IMR-90 (cell line): ENCODE data around the gene LRCOL1. TPM values are rescaled to one million over a fixed set of nuclear protein-coding genes. Genes with fewer than 3 reads are reported as not detected.
"Not testable (repeated sequence)": the region's sequence is repeated elsewhere in the genome, so short reads cannot be mapped to it uniquely, and the experiment has no call there.

Source experiments
- ATAC-seq: fragments of 200-7000 bp; cut with Tn5 transposase; 2 replicates; pipeline ENCODE4 v1.9.1; 2020; ENCODE audit warnings: low read depth, mild to moderate bottlenecking, moderate library complexity
- BruUV-seq: library from RNA; stranded (reverse); fragments of 400-500 nt; replicated peaks from 2 replicates; lab custom pipeline; 2021; lab: Mats Ljungman, UMichigan
- CTCF ChIA-PET: fragments of 300-600 bp; formaldehyde crosslinking; extraction: SDS; loops from one replicate; lab custom pipeline; 2021; ENCODE audit warnings: antibody characterized with exemption; lab: Yijun Ruan, JAX
- POLR2A ChIA-PET: fragments of 300-600 bp; sonication (Branson Sonifier 250); formaldehyde crosslinking; loops from one replicate; lab custom pipeline; 2022; ENCODE audit warnings: antibody characterized with exemption; ENCODE audit not compliant: unreplicated experiment; lab: Charles Lee
- DNase-seq: peaks from one replicate; pipeline ENCODE4 v3.0.0; 2013
- H2AFZ ChIP-seq: replicated peaks from 2 replicates; pipeline ENCODE3; 2013; ENCODE audit warnings: low read length, mild to moderate bottlenecking; ENCODE audit not compliant: poor library complexity
- H2AK5ac ChIP-seq: 2 replicates; pipeline ENCODE4 v1.6.1; 2013; ENCODE audit warnings: low read depth, low read length, inconsistent platforms
- H2AK9ac ChIP-seq: replicated peaks from 2 replicates; pipeline ENCODE3; 2013; ENCODE audit warnings: mild to moderate bottlenecking, low read depth, low read length, moderate library complexity; ENCODE audit not compliant: poor library complexity
- H2BK120ac ChIP-seq: 2 replicates; pipeline ENCODE4 v1.6.1; 2013; ENCODE audit warnings: low read depth, low read length, inconsistent platforms
- H2BK15ac ChIP-seq: 3 replicates; pipeline ENCODE4 v1.6.1; 2013; ENCODE audit warnings: low read depth, low read length, inconsistent platforms
- H2BK20ac ChIP-seq: 2 replicates; pipeline ENCODE4 v1.6.1; 2013; ENCODE audit warnings: low read depth, mild to moderate bottlenecking, inconsistent platforms, low read length, moderate library complexity
- H2BK5ac ChIP-seq: 2 replicates; pipeline ENCODE4 v1.6.1; 2013; ENCODE audit warnings: mild to moderate bottlenecking, low read depth, low read length, inconsistent platforms; ENCODE audit not compliant: poor library complexity, severe bottlenecking
- H3K14ac ChIP-seq: replicated peaks from 2 replicates; pipeline ENCODE4 v1.6.1; 2013; ENCODE audit warnings: low read depth, low read length, inconsistent platforms
- H3K18ac ChIP-seq: 2 replicates; pipeline ENCODE4 v1.6.1; 2013; ENCODE audit warnings: low read depth, low read length, control low read depth
- H3K23ac ChIP-seq: 2 replicates; pipeline ENCODE4 v1.6.1; 2013; ENCODE audit warnings: low read depth, low read length, inconsistent platforms
- H3K27ac ChIP-seq: 2 replicates; pipeline ENCODE4 v1.5.1; 2013; ENCODE audit warnings: mild to moderate bottlenecking, control low read depth, low read length; ENCODE audit not compliant: insufficient read depth
- H3K27me3 ChIP-seq: 2 replicates; pipeline ENCODE4 v1.6.1; 2013; ENCODE audit warnings: low read length; ENCODE audit not compliant: control insufficient read depth, insufficient read depth
- H3K36me3 ChIP-seq: 2 replicates; pipeline ENCODE4 v1.6.1; 2013; ENCODE audit warnings: low read length, mixed read lengths; ENCODE audit not compliant: control insufficient read depth, insufficient read depth
- H3K4ac ChIP-seq: 2 replicates; pipeline ENCODE4 v1.6.1; 2013; ENCODE audit warnings: low read depth, low read length, inconsistent platforms
- H3K4me1 ChIP-seq: 2 replicates; pipeline ENCODE4 v1.6.1; 2013; ENCODE audit warnings: low read length, mixed read lengths; ENCODE audit not compliant: control insufficient read depth, insufficient read depth
- H3K4me2 ChIP-seq: 2 replicates; pipeline ENCODE4 v1.6.1; 2013; ENCODE audit warnings: low read depth, mild to moderate bottlenecking, control low read depth, low read length, moderate library complexity
- H3K4me3 ChIP-seq: 2 replicates; pipeline ENCODE4 v1.5.1; 2013; ENCODE audit warnings: low read depth, mild to moderate bottlenecking, control low read depth, low read length, moderate library complexity; ENCODE audit not compliant: insufficient read depth
- H3K56ac ChIP-seq: 2 replicates; pipeline ENCODE4 v1.6.1; 2013; ENCODE audit warnings: low read length, inconsistent platforms; ENCODE audit not compliant: insufficient read depth; ENCODE audit errors: extremely low read depth
- H3K79me1 ChIP-seq, 2 experiments: 2 replicates each; pipeline ENCODE4 v1.6.1; 2013; ENCODE audit warnings: low read length in 2 of 2, inconsistent platforms in 1 of 2, low read depth in 1 of 2
- H3K9ac ChIP-seq: 2 replicates; pipeline ENCODE4 v1.6.1; 2013; ENCODE audit warnings: low read depth, low read length, control low read depth
- H3K9me1 ChIP-seq: 2 replicates; pipeline ENCODE4 v1.6.1; 2013; ENCODE audit warnings: low read length, inconsistent platforms; ENCODE audit not compliant: insufficient read depth
- H3K9me3 ChIP-seq: 2 replicates; pipeline ENCODE4 v1.6.1; 2013; ENCODE audit warnings: low read length; ENCODE audit not compliant: control insufficient read depth, insufficient read depth
- H4K20me1 ChIP-seq: 2 replicates; pipeline ENCODE4 v1.6.1; 2013; ENCODE audit warnings: low read length, inconsistent platforms; ENCODE audit not compliant: insufficient read depth
- H4K5ac ChIP-seq: 2 replicates; pipeline ENCODE4 v1.6.1; 2013; ENCODE audit warnings: mild to moderate bottlenecking, low read depth, low read length, control low read depth
- H4K8ac ChIP-seq, 2 experiments: 2 replicates each; pipeline ENCODE4 v1.6.1; 2013; ENCODE audit warnings: low read depth in 2 of 2, low read length in 2 of 2, control low read depth in 1 of 2, inconsistent platforms in 1 of 2
- H4K91ac ChIP-seq: 2 replicates; pipeline ENCODE4 v1.6.1; 2013; ENCODE audit warnings: low read depth, low read length, inconsistent platforms; ENCODE audit not compliant: insufficient read depth
- FOS ChIP-seq: fragments of 150-350 bp; IDR thresholded peaks from 2 replicates; pipeline ENCODE4 v1.6.1; 2016; ENCODE audit warnings: low read depth, low read length
- NFE2L2 ChIP-seq: fragments of 150-350 bp; IDR thresholded peaks from 2 replicates; pipeline ENCODE4 v1.6.1; 2016; ENCODE audit warnings: low read depth, mild to moderate bottlenecking, low read length
- POLR2A ChIP-seq: IDR thresholded peaks from 2 replicates; pipeline ENCODE4 v1.6.1; 2012; ENCODE audit warnings: mild to moderate bottlenecking, low read depth, low read length
- SMC3 ChIP-seq: fragments of 150-350 bp; IDR thresholded peaks from 2 replicates; pipeline ENCODE4 v1.6.1; 2016; ENCODE audit warnings: low read depth, mild to moderate bottlenecking, antibody characterized with exemption, low read length, moderate library complexity
- WGBS, 2 experiments: methylation state at CpG; one replicate each; pipeline versions ENCODE4 v1.1.5 to v1.1.7; 2013; ENCODE audit warnings: missing lambda C conversion rate in 2 of 2; ENCODE audit not compliant: insufficient read length in 1 of 2; ENCODE audit errors: extremely low coverage in 2 of 2; 5-methylcytosine and 5-hydroxymethylcytosine counted together
- dilution Hi-C: fragments of 300-500 bp; cut with HindIII; formaldehyde crosslinking; loops from one replicate; pipeline ENCODE4 v1.14.3; 2018; ENCODE audit warnings: low sequenced_read_pairs; ENCODE audit not compliant: unreplicated experiment
- in situ Hi-C: fragments of 300-500 bp; cut with MboI; formaldehyde crosslinking; loops from 3 replicates; pipeline ENCODE4 v1.14.3; 2019; ENCODE audit warnings: low sequenced_read_pairs, inconsistent platforms, mixed read lengths
- intact Hi-C: fragments of 100-400 bp; cut with micrococcal nuclease; formaldehyde crosslinking; loops from 2 replicates; pipeline ENCODE4 v1.10.0; 2022
- polyA plus RNA-seq, 3 experiments: library from polyadenylated mRNA; depleted of rRNA; stranded (reverse); fragments of >200 nt; gene quantifications; 2 replicates each; pipeline ENCODE4 v1.2.3, GENCODE V29; 2012; ENCODE audit warnings: low replicate concordance in 1 of 3
- total RNA-seq: library from RNA; depleted of rRNA; stranded (reverse); fragments of >200 nt; gene quantifications from 2 replicates; pipeline ENCODE4 v1.2.3, GENCODE V29; 2012

The LRCOL1 gene
- total and polyA plus RNA-seq, 2 of the 4 experiments (the other 2 are of a cell fraction), result 1.0 TPM; not detected in 1

DNA sequence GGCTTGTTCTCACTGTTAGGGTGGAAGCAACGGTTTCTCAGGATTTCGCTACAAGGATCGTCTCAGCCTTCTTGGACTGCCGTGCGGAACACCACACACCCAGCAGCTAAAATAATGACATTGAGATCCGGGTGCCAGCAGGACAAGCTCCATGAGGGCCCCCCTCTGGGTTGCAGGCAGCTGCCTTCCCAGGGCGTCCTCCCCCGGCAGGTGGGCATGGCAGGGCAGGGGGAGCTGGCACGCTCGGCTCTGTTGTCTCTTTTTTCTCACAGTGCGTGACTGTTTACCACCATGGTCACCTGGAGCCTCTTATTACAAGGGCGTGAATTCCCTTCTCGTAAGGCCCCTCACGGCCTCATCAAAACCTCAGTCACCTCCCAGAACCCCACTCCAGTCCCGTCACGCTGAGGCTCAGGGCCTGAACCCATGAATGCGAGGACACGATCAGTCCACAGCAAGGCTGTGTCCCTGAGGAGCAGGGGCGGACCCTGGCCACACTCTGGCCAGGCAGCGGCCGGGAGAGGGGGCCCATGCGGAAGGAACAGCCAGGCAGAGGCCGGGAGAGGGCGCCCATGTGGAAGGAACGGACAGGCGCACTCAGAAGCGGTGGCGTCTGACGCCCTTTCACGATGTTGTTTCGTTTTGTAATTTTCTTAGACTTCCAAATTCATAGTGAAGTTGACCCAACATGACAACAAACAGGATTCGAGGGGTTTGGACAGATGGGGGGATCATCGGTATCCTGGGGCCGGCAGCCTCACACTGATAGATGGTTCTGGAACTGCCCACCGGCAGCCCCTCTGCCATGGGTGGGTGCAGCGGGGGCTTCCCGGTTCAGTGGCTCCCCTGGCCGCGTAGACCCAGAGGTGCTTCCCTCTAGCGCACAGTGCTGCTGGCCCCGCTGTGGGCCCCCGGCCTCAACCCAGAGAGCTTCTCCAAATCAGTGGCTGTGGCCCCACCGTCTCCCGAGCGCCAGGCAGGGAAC is 10.0 kb downstream of the LRCOL1 start (continued):
- no peak for TF ChIP-seq FOS
- no peak for TF ChIP-seq POLR2A
- TF ChIP-seq SMC3, result peak; percentile 70
- no peak for TF ChIP-seq NFE2L2

DNA sequence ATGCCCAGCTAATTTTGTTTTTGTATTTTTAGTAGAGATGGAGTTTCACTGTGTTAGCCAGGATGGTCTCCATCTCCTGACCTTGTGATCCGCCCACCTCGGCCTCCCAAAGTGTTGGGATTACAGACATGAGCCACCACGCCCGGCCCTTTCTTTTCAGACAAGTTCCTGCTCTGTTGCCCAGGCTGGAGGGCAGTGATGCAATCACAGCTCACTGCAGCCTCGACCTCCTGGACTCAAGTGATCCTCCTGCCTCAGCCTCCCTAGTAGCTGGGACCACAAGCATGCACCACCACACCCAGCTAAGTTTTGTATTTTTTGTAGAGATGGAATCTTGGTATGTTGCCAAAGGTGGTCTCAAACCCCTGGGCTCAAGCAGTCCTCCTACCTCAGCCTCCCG is 10.9 kb downstream of the LRCOL1 start:
- H3K9me3 ChIP-seq, dilution Hi-C loops, BruUV-seq, H3K4ac ChIP-seq, H2BK20ac ChIP-seq, H4K5ac ChIP-seq, H3K18ac ChIP-seq, H3K4me2 ChIP-seq, H3K4me3 ChIP-seq, H2AK9ac ChIP-seq, H3K23ac ChIP-seq, H2BK5ac ChIP-seq, H2BK120ac ChIP-seq, DNase-seq, H3K79me1 ChIP-seq, H2BK15ac ChIP-seq, H3K9me1 ChIP-seq, H2AFZ ChIP-seq, H2AK5ac ChIP-seq, H3K9ac ChIP-seq, ATAC-seq, H3K27ac ChIP-seq, H4K91ac ChIP-seq, H3K36me3 ChIP-seq, H4K20me1 ChIP-seq, H3K56ac ChIP-seq, POLR2A ChIA-PET, H3K14ac ChIP-seq, intact Hi-C loops, in situ Hi-C loops, H4K8ac ChIP-seq: not testable (repeated sequence)
- H3K4me1 ChIP-seq, result peaks cover 11% of the 10 kb centered on the region; the same call in 1 of the 2 replicates
- CTCF ChIA-PET, result interaction anchor here (1.4 kb wide), 1 partner anchor 15 kb away, joined by 7 read pairs; no protein-coding TSS in a partner anchor
- peaks cover 13% of the 10 kb centered on the region; the same call in 1 of the 2 replicates for H3K27me3 ChIP-seq
- WGBS, 2 experiments, result 94% methylated on average over 3 of the region's 6 CpGs; no CpG with 5 or more reads in 1 of the 2 experiments
